ENCODE results near the gene LRBA. TPM values are rescaled to one million over a fixed set of nuclear protein-coding genes. Genes with fewer than 3 reads are reported as not detected.
"Not testable (repeated sequence)": the region's sequence is repeated elsewhere in the genome, so short reads cannot be mapped to it uniquely, and the experiment has no call there.

Gene LRBA
- total and polyA plus RNA-seq, 2 donors (not counting 1 experiment from before 2014, with no cell fraction given) = 16.4 to 36.7 TPM

DNA sequence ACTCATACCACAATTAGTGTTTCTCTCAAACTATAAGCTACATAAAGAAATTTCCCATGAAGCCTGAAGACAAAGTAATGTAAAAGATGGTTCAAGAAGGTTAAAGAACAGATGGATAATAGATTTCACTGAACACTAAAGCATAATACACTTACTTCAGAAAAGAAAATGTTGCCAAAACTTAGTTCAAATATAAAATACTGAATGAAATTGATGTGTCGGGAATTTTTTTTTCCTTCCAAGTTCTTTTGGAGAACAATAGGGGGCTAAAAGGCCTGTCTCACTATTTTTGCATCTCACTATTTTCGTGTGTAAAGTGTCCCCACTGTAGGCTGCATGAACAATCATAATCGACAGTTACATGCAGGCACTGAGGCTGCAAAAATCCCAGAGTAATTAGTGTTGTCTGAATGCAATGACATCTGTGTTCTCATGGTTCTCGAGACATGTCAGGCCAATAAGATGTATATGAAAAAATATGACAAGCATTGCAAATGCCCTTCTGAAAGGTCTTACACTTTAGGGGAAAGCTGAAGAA, 445.0 kb downstream of the LRBA start:
- Histone ChIP-seq H3K9me3 (ENCODE audit: control insufficient read depth, insufficient read depth, low read depth, low read length) (no peaks in the 10 kb centered on the region), H3K79me2 (ENCODE audit: control insufficient read depth, insufficient read depth, low read length) (no peaks in the 10 kb centered on the region), H3K36me3 (ENCODE audit: control insufficient read depth, insufficient read depth, low read length) (no peaks in the 10 kb centered on the region), H3K4me3 (replicated peaks in 1 of 4; ENCODE audit: control extremely low read depth in 1 of 4, insufficient read depth in 1 of 4, low read depth in 3 of 4, low read length in 4 of 4) (no peak overlapping the region), H4K20me1 (ENCODE audit: control insufficient read depth, extremely low read depth, insufficient read depth, low read length) (no peaks in the 10 kb centered on the region), H2AFZ (ENCODE audit: low read length) (no peak overlapping the region), H3K4me2 (ENCODE audit: extremely low read depth, insufficient read depth, low read length) (no peak overlapping the region), H3K27ac (ENCODE audit: insufficient read depth, low read length) (no peak overlapping the region), H3K9ac (ENCODE audit: insufficient read depth, low read length) (no peak overlapping the region), H3K27me3 (ENCODE audit: control insufficient read depth, insufficient read depth, low read length) (no peaks in the 10 kb centered on the region), H3K4me1 (ENCODE audit: control insufficient read depth, extremely low read depth, insufficient read depth, low read length) (no peaks in the 10 kb centered on the region)
- TF ChIP-seq EZH2 (IDR thresholded peaks at IDR 0.05; ENCODE audit: low read length, missing control alignments) (no peak), CTCF (conservative IDR thresholded peaks at IDR 0.05 in 1 of 2, IDR thresholded peaks at IDR 0.05 in 1 of 2; ENCODE audit: low read depth in 1 of 2, low read length in 2 of 2) (no peak)
- DNase-seq (ENCODE audit: low read depth in 2 of 2) = no peak

DNA sequence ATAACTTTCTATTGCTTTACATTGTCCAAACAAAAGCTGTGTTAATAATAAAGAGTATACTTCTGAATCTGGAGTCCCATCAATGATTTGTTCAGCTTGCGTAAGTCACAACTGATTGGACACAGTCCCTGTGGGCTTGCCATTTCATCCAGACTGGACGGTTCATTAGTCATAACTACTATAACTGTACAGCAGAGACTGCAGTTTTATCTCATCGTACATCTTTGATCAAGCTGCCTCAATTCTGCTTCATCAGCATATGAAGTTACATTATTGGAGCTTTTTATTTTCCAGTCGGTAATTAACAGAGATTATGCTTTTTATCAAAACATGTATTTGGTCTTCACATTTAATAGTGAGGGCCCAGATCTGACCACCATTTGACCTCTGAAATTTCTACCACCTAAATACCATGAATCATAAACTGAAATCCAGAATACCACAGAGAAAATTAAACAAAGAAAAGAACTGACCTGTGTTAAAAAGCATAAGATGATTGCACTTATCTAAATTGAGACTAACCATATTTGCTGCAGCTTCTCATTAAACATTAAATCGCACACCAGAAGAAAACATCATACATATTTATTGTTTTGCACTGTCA, 445.6 kb downstream of the LRBA start:
- H3K27ac ChIP-seq (ENCODE audit: insufficient read depth, low read length) = no peak overlapping the region
- peak overlapping the region; percentile 15 for H3K4me2 ChIP-seq (ENCODE audit: extremely low read depth, insufficient read depth, low read length)
- DNase-seq (ENCODE audit: low read depth in 2 of 2) = peak; percentile 63 to 89

GRCh38 chr4:150567070-150567469, 448.0 kb downstream of the LRBA start:
- H2AFZ ChIP-seq (ENCODE audit: low read length) = no peak overlapping the region
- H3K4me3 ChIP-seq (replicated peaks in 1 of 4; ENCODE audit: control extremely low read depth in 1 of 4, insufficient read depth in 1 of 4, low read depth in 3 of 4, low read length in 4 of 4) = no peak overlapping the region
- H3K79me2 ChIP-seq (ENCODE audit: control insufficient read depth, insufficient read depth, low read length) = no peaks in the 10 kb centered on the region
- no peak for DNase-seq (ENCODE audit: low read depth in 2 of 2)
- no peaks in the 10 kb centered on the region for H4K20me1 ChIP-seq (ENCODE audit: control insufficient read depth, extremely low read depth, insufficient read depth, low read length)
- no peaks in the 10 kb centered on the region for H3K4me1 ChIP-seq (ENCODE audit: control insufficient read depth, extremely low read depth, insufficient read depth, low read length)
- no peaks in the 10 kb centered on the region for H3K27me3 ChIP-seq (ENCODE audit: control insufficient read depth, insufficient read depth, low read length)
- H3K27ac ChIP-seq (ENCODE audit: insufficient read depth, low read length) = no peak overlapping the region
- no peak overlapping the region for H3K4me2 ChIP-seq (ENCODE audit: extremely low read depth, insufficient read depth, low read length)
- no peaks in the 10 kb centered on the region for H3K36me3 ChIP-seq (ENCODE audit: control insufficient read depth, insufficient read depth, low read length)
- no peak for TF ChIP-seq CTCF (conservative IDR thresholded peaks at IDR 0.05 in 1 of 2, IDR thresholded peaks at IDR 0.05 in 1 of 2; ENCODE audit: low read depth in 1 of 2, low read length in 2 of 2)
- no peak for TF ChIP-seq EZH2 (IDR thresholded peaks at IDR 0.05; ENCODE audit: low read length, missing control alignments)
- no peak overlapping the region for H3K9ac ChIP-seq (ENCODE audit: insufficient read depth, low read length)
- no peaks in the 10 kb centered on the region for H3K9me3 ChIP-seq (ENCODE audit: control insufficient read depth, insufficient read depth, low read depth, low read length)

More for the DNA sequence above, 445.6 kb downstream of the LRBA start:
- H3K79me2 ChIP-seq (ENCODE audit: control insufficient read depth, insufficient read depth, low read length) = no peaks in the 10 kb centered on the region
- H3K4me1 ChIP-seq (ENCODE audit: control insufficient read depth, extremely low read depth, insufficient read depth, low read length) = no peaks in the 10 kb centered on the region
- no peaks in the 10 kb centered on the region for H4K20me1 ChIP-seq (ENCODE audit: control insufficient read depth, extremely low read depth, insufficient read depth, low read length)
- H3K4me3 ChIP-seq (replicated peaks in 1 of 4; ENCODE audit: control extremely low read depth in 1 of 4, insufficient read depth in 1 of 4, low read depth in 3 of 4, low read length in 4 of 4) = no peak overlapping the region
- TF ChIP-seq CTCF (conservative IDR thresholded peaks at IDR 0.05 in 1 of 2, IDR thresholded peaks at IDR 0.05 in 1 of 2; ENCODE audit: low read depth in 1 of 2, low read length in 2 of 2) (no peak), EZH2 (IDR thresholded peaks at IDR 0.05; ENCODE audit: low read length, missing control alignments) (no peak)
- H3K9me3 ChIP-seq (ENCODE audit: control insufficient read depth, insufficient read depth, low read depth, low read length) = no peaks in the 10 kb centered on the region
- H2AFZ ChIP-seq (ENCODE audit: low read length) = no peak overlapping the region
- no peaks in the 10 kb centered on the region for H3K36me3 ChIP-seq (ENCODE audit: control insufficient read depth, insufficient read depth, low read length)
- H3K9ac ChIP-seq (ENCODE audit: insufficient read depth, low read length) = no peak overlapping the region
- no peaks in the 10 kb centered on the region for H3K27me3 ChIP-seq (ENCODE audit: control insufficient read depth, insufficient read depth, low read length)

GRCh38 chr4:150564967-150565366, 450.1 kb downstream of the LRBA start:
- not testable (repeated sequence) for H3K4me2 ChIP-seq (ENCODE audit: extremely low read depth, insufficient read depth, low read length); H3K27ac ChIP-seq (ENCODE audit: insufficient read depth, low read length); H3K9me3 ChIP-seq (ENCODE audit: control insufficient read depth, insufficient read depth, low read depth, low read length); H3K27me3 ChIP-seq (ENCODE audit: control insufficient read depth, insufficient read depth, low read length); DNase-seq (ENCODE audit: low read depth in 2 of 2); H3K79me2 ChIP-seq (ENCODE audit: control insufficient read depth, insufficient read depth, low read length); H3K4me3 ChIP-seq (replicated peaks in 1 of 4; ENCODE audit: control extremely low read depth in 1 of 4, insufficient read depth in 1 of 4, low read depth in 3 of 4, low read length in 4 of 4); H3K36me3 ChIP-seq (ENCODE audit: control insufficient read depth, insufficient read depth, low read length); H3K4me1 ChIP-seq (ENCODE audit: control insufficient read depth, extremely low read depth, insufficient read depth, low read length); H3K9ac ChIP-seq (ENCODE audit: insufficient read depth, low read length); H2AFZ ChIP-seq (ENCODE audit: low read length); H4K20me1 ChIP-seq (ENCODE audit: control insufficient read depth, extremely low read depth, insufficient read depth, low read length)

All from fibroblast of lung (primary cell).